Smooth muscle cell (in vitro differentiated cells): ENCODE measurements around the gene TMEM40. TPM values are rescaled to one million over a fixed set of nuclear protein-coding genes. Genes with fewer than 3 reads are reported as not detected.

Source experiments
- DNase-seq: peaks from one replicate; lab custom pipeline; 2025; ENCODE audit not compliant: unreplicated experiment; lab: John Stamatoyannopoulos, UW
- H2AFZ ChIP-seq: fragments of 200-600 bp; sonication (generic); 2 replicates; pipeline ENCODE4 v1.6.0; 2016; ENCODE audit warnings: antibody characterized with exemption, low read depth, mild to moderate bottlenecking
- H3F3A ChIP-seq: fragments of 200-600 bp; sonication (generic); 2 replicates; pipeline ENCODE4 v1.6.0; 2017; ENCODE audit warnings: antibody characterized with exemption, low read depth
- H3K27ac ChIP-seq: fragments of 200-600 bp; sonication (generic); 2 replicates; pipeline ENCODE4 v1.5.1; 2016; ENCODE audit warnings: low read depth, mild to moderate bottlenecking
- H3K27me3 ChIP-seq: fragments of 200-600 bp; sonication (generic); 2 replicates; pipeline ENCODE4 v1.6.1; 2016; ENCODE audit warnings: low read depth, mild to moderate bottlenecking
- H3K36me3 ChIP-seq: fragments of 200-600 bp; sonication (generic); 2 replicates; pipeline ENCODE4 v1.5.1; 2016; ENCODE audit warnings: low read depth
- H3K4me1 ChIP-seq: fragments of 200-600 bp; sonication (generic); 2 replicates; pipeline ENCODE4 v1.5.1; 2016; ENCODE audit warnings: low read depth
- H3K4me2 ChIP-seq: fragments of 200-600 bp; sonication (generic); 2 replicates; pipeline ENCODE4 v1.6.0; 2016; ENCODE audit warnings: mild to moderate bottlenecking
- H3K4me3 ChIP-seq: fragments of 200-600 bp; sonication (generic); 2 replicates; pipeline ENCODE4 v1.5.1; 2016; ENCODE audit warnings: mild to moderate bottlenecking
- H3K79me2 ChIP-seq: fragments of 200-600 bp; sonication (generic); 2 replicates; pipeline ENCODE4 v1.6.0; 2016; ENCODE audit warnings: low read depth, mild to moderate bottlenecking
- H3K9ac ChIP-seq: fragments of 200-600 bp; sonication (generic); 2 replicates; pipeline ENCODE4 v1.6.0; 2016; ENCODE audit warnings: low read depth
- H3K9me3 ChIP-seq: fragments of 200-600 bp; sonication (generic); replicated peaks from 2 replicates; pipeline ENCODE4 v1.5.1; 2016; ENCODE audit warnings: low read depth
- H4K20me1 ChIP-seq: fragments of 200-600 bp; sonication (generic); 2 replicates; pipeline ENCODE4 v1.6.0; 2016; ENCODE audit warnings: low read depth
- CTCF ChIP-seq: fragments of 200-600 bp; sonication (generic); IDR thresholded peaks from 2 replicates; pipeline ENCODE4 v1.5.1; 2017; ENCODE audit warnings: borderline replicate concordance, mild to moderate bottlenecking, antibody characterized with exemption; ENCODE audit not compliant: insufficient read depth, poor library complexity, severe bottlenecking
- WGBS: methylation state at CpG from one replicate; pipeline ENCODE4 v1.1.7; 2016; ENCODE audit warnings: low lambda C conversion rate; 5-methylcytosine and 5-hydroxymethylcytosine counted together
- polyA plus RNA-seq: library from polyadenylated mRNA; unstranded; fragments of >200 nt; fragmentation: Nextera tagmentation; extraction: Ambion mirVana; gene quantifications from 2 replicates; pipeline ENCODE4 v1.2.1, GENCODE V29; 2016
- total RNA-seq: library from RNA; depleted of rRNA; stranded (reverse); fragments of >200 nt; gene quantifications from 2 replicates; pipeline ENCODE4 v1.2.3, GENCODE V29; 2014

The TMEM40 gene
- total and polyA plus RNA-seq, 2 experiments from 2014 or later, result 6.7 to 6.8 TPM

GRCh38 chr3:12743583-12743982 lies 15.5 kb downstream of the TMEM40 start:
- Histone ChIP-seq H3K4me1 (no peaks in the 10 kb centered on the region), H4K20me1 (no peaks in the 10 kb centered on the region), H3K27me3 (no peaks in the 10 kb centered on the region), H3F3A (no peaks in the 10 kb centered on the region), H3K4me2 (no peak overlapping the region), H3K9ac (no peak overlapping the region), H3K79me2 (no peaks in the 10 kb centered on the region), H3K9me3 (no peaks in the 10 kb centered on the region), H2AFZ (no peak overlapping the region), H3K36me3 (no peaks in the 10 kb centered on the region), H3K27ac (no peak overlapping the region), H3K4me3 (no peak overlapping the region)
- DNase-seq, result no peak
- WGBS, result 89% methylated on average over 11 of the region's 11 CpGs
- TF ChIP-seq CTCF, result no peak

GRCh38 chr3:12742330-12743107 lies 16.5 kb downstream of the TMEM40 start:
- Histone ChIP-seq H4K20me1 (no peaks in the 10 kb centered on the region), H3K4me2 (no peak overlapping the region), H3K27me3 (no peaks in the 10 kb centered on the region), H3K36me3 (no peaks in the 10 kb centered on the region), H3F3A (no peaks in the 10 kb centered on the region), H2AFZ (no peak overlapping the region), H3K4me1 (no peaks in the 10 kb centered on the region), H3K9me3 (no peaks in the 10 kb centered on the region), H3K79me2 (no peaks in the 10 kb centered on the region), H3K4me3 (no peak overlapping the region), H3K9ac (no peak overlapping the region), H3K27ac (no peak overlapping the region)
- TF ChIP-seq CTCF, result no peak
- DNase-seq, result no peak
- 79% methylated on average over 5 of the region's 5 CpGs for WGBS

GRCh38 chr3:12741209-12741608 lies 17.9 kb downstream of the TMEM40 start:
- no peak overlapping the region for H3K9ac ChIP-seq
- no peaks in the 10 kb centered on the region for H3K27me3 ChIP-seq
- H3K27ac ChIP-seq, result no peak overlapping the region
- no peaks in the 10 kb centered on the region for H3K79me2 ChIP-seq
- H2AFZ ChIP-seq, result no peak overlapping the region
- WGBS, result 71% methylated on average over 2 of the region's 2 CpGs
- no peak overlapping the region for H3K4me3 ChIP-seq
- TF ChIP-seq CTCF, result no peak
- no peaks in the 10 kb centered on the region for H3K36me3 ChIP-seq
- H3F3A ChIP-seq, result no peaks in the 10 kb centered on the region
- H3K4me1 ChIP-seq, result no peaks in the 10 kb centered on the region
- H3K4me2 ChIP-seq, result no peak overlapping the region
- H4K20me1 ChIP-seq, result no peaks in the 10 kb centered on the region
- no peaks in the 10 kb centered on the region for H3K9me3 ChIP-seq
- DNase-seq, result no peak

GRCh38 chr3:12737833-12738232 lies 21.2 kb downstream of the TMEM40 start:
- Histone ChIP-seq H3K4me1 (no peaks in the 10 kb centered on the region), H3K27ac (no peak overlapping the region), H3K27me3 (no peaks in the 10 kb centered on the region), H4K20me1 (no peaks in the 10 kb centered on the region), H3K4me2 (no peak overlapping the region), H3K36me3 (no peaks in the 10 kb centered on the region), H3K9me3 (no peaks in the 10 kb centered on the region), H3K4me3 (no peak overlapping the region), H2AFZ (no peak overlapping the region), H3K79me2 (no peaks in the 10 kb centered on the region), H3F3A (no peaks in the 10 kb centered on the region), H3K9ac (no peak overlapping the region)
- 67% methylated on average over 6 of the region's 6 CpGs for WGBS
- no peak for TF ChIP-seq CTCF
- no peak for DNase-seq
